Effector CD8-positive, alpha-beta T cell (primary cell): ENCODE data around the gene SLC25A51.

Experiments
- DNase-seq: peaks from one replicate; lab custom pipeline; 2025; lab: John Stamatoyannopoulos, UW

Gene SLC25A51

DNA sequence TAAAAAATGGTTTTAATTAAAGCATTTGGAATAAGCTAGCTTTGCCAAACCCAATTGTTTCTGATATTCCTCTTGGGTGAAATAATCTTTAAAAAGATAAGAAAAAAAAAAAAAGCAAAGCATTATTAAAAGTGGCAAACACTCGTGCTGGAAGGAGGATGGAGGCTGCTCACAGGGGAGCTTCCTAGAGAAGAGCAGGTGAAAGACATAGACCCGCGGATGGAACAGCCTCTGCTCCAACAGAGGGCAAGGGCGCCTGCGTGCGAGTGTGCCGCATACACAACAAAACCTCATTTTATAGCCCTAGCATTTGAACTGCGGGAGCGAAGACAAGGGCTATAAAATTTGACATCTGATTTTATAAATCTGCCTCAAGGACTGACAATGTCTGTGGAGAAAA, 33.4 kb upstream of the SLC25A51 start:
- no peak for DNase-seq

DNA sequence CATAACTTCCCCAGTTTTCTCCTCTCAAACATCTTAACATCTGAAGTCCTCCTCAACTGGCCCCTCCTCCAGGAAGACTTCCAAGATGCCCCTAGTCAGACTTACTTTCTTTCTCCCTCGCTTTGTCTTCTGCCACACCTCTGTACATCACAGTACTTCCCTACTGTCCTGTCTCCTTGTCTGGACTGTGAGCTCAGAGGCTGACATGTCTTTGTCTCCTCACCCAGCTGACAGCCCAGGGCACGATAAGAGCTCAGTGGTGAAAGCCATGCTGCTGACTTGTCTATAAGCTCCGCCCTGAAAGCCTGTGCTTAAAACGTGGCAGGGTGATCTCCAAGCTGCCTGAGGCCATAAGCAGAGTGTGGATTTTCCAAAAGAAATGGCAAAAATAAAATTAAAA, 33.0 kb upstream of the SLC25A51 start:
- no peak for DNase-seq

DNA sequence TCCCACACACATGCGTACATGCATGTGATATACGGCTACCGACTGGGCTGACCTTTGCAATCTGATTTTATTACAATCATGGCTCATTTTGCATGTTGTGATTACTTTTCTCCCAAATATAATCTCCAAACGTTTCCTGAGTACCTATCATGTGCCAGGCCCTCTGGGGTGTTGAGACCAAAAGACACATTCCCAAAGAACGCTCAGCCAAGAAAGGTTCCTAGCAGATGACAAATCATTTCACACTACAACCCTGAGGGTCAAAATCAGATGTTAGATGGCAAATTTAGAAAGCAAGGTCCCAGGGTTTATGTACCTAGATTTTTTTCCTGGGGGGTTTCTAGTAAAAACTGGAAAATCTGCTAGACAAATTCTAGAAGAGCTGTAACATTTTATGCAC, 32.4 kb upstream of the SLC25A51 start:
- no peak for DNase-seq

DNA sequence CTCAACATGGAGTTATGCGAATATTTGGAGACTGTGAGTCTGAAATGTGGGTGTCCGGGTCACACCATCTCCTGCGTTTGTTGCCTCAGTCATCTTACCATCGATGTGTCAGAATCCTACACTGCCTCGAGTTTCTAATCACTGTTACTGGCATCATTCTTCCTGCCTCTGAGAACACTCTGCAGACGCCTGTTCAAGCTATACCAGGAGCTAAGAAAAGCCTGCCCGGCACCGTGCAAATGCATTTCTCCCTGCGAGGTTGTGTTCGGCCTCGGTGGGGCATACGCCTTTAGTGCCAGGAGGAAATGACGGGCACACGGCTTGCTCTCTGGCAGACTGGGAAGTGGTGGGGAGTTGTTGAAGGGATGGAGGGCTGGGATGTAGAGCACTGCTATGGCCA, 31.2 kb upstream of the SLC25A51 start:
- no peak for DNase-seq

DNA sequence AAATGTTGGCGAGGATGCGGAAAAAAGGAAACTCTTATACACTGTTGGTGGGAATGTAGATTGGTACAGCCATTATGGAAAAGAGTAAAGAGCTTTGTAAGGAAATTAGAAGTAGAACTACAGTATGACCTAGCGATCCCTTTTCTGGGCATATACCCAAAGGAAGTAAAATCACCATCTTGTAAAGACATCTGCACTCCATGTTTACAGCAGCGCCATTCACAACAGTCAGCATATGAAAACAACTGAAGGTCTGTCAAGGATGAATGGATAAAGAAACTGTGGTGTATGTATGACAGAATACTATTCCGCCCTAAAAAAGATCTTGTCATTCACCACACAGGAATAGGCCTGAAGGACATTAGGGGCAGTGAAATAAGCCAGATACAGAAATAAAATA, 27.7 kb upstream of the SLC25A51 start:
- no peak for DNase-seq

DNA sequence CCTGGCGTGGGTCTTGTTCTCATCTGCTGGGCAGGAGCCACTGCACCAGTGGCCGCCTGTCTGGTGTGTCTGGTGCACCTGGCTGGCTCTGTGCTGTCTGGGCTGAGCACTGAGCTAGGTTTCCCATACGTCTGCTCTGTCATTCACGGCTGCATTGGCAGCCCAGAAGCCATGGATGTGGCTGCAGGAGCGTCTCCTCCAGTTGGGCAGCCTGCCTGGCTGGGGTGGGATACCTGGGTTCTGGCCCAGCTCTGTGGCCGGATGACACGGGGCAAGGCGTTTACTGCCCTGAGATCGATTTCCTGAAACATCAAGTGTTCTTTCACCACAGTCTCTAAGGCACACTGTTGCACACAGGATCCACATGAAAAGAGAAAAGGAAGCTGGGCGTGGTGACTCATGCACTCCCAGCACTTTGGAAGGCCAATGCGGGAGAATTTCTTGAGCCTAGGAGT, 25.5 kb upstream of the SLC25A51 start:
- DNase-seq: no peak

DNA sequence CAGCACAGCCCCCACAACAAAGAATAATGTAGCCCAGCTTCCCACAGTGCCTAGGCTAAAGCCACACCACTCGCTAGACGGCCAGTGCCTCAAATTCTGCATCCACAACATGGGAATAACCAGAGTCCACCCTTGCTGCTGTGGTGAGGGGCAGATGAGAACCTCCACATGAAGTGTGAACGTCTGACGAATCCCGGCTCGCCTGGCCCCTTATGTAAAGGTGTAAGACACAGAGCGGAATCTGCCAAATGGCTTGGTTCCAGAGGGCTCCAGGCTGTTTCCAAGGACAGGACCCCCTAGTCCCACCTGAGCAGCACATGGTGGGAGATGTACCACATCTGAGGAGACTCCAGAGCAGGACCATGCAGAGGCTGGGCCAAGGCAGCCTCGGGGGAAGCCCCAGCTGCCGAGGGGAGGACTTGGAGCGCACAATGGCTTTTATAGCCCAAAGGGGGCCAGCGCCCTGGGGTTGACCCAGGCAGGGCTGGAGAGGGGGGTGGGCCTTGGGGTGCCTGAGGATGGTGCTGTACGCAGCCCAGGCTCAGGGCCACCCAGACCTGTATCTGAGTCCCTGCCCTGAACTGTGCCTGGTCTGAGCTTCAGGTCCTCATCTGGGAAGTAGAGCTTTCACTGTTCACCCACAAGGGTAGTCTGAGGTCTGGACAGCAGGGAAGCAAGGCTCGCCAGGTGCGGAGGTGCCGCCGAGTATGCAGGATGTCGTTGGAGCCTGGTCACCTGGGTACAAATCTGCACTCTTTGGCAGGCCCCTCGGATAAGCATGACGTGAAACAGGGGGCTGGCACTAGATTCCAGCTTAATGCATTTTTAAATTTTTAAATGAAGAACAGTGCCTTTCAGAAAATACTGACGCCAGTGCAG, 24.9 kb upstream of the SLC25A51 start:
- DNase-seq: no peak

DNA sequence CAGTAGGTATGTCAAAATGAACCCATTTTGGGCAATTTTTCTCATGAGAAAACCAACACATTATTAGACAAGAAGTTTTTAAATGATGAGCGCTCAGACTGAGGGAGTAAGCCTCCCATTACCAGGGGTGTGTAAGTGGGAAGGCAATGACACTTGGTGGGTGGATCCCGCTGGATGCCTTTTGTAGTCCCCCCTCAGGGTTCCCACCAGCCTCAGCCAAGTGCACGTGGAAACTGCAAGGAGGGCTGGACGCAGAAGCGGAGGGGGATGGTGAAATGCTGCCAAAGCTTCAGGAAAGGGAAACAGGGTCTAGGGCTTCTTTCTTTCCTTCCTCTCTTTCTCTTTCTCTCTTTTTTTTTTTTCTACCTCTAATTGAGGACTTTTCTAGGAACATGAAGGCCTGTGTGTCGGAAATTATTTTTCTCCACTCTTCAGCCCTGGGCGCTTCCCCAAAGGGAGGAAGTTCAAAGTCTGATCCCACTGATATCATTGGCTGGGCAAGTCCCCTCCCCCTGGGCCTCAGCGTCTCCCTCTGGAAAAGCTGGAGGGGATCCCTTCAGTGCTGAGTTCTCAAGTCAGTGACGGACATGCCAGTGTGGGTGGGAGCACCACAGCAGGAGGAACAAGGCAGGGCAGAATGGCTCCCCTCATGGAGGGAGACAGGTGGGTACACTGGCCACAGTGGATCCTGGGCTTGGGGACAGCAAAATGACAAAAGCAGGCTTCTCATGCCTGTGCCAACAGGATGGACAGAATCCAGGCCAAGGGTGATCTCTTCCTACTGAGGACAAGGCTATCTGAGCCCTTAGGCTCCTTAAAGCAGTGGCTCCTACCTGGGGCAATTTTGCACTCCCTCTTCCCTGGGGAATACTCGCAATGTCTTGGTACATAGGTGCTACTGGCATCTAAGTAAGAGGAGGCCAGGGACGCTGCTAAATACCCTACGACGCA, 23.9 kb upstream of the SLC25A51 start:
- no peak for DNase-seq

DNA sequence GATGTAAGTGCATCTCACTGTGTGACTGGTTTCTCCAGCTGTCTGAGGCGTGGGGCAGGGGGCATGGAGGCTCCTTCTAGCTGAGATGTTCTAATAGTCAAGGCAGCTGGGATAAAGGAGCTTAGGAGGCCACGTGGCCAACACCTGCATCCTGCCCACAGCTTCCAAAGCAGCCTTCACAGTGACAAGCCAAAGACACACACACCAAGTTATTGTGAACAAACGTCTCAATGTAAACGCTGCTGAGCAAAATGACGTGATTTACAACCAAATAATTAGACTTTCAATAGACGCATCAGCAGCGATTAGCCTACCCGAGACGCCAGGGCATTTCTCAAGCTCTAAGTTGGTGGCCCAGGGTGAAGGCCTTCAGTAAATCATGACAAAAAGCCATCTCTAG, 23.2 kb upstream of the SLC25A51 start:
- no peak for DNase-seq

DNA sequence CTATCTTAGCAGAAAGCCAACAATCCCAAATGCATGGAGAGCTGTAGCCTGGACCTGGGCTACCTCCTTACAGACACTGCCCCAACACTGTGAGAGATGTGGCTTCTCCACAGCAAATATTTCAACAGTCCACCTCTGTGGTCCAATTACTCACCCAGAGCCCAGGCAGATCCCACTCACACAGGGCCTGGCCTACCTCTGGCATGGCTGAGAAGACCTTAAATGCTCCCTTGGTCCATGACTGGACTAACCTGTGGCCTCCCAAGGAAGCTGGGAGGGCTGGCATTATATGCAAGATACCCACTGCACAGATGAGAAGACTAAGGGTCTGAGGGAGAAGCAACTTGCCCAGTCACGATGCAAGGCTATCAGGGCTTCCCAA, 22.8 kb upstream of the SLC25A51 start:
- DNase-seq: no peak

DNA sequence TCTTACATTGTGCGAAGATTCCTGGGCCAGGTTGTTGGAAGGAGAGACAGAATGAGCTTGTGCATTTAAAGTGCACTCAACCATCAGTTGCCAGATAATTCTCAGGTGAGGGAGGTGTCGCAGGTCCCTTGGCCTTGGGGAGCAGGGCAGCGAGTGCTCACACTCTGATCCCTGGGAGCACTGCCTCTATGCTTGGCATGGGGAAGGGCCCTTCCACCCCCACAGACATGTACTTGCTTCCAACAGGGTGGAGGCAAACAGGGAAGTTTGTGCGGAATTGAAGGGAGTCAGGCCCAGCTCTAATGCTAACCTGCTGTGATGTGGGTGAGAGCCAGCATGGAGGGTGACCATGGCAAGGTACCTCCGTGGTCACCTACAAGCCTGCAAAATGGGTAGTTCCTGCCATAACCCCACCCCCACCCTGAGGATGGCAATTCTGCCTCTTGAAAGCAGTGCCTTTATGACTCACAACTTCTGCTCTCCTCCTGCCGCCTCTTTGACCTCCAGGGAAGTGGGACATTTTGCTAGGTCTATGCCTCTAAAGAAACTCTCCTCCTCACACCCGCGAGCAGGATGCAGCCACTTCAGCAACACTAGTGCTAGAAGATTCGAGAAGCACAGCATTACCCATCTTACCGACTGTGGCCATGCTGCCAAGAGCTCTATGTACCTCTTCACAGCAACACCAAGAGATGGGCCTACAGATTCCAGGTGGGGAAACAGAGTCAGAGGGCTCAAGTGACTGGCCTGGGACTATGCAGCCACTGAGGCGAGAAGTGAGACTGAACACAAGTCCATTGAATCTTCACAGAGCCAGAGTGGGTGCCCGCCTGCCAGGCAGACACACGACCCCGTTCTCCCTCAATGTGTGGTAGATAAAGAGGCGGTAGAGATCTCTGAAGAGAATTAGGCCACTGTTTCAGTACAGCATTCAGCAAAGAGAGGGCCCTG, 22.1 kb upstream of the SLC25A51 start:
- DNase-seq: no peak

DNA sequence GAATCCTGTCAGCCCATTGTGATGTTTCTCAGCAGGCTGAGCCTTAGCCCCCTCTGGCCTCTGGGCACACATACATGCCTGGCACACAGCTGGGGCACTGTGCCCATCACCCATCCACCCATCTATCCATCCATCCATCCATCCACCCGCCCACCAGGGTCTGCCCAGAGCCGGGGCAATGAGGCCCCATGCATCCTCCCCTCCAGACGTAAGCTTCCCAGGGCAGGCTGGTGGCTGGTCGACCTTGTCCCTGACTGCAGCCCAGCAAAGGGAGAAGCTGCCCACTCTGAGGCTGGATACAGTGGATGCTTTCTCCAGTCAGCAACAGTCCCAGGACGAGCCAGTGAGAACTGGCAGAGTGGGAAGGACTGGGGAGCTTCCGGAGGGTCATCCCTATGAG, 21.1 kb upstream of the SLC25A51 start:
- no peak for DNase-seq

DNA sequence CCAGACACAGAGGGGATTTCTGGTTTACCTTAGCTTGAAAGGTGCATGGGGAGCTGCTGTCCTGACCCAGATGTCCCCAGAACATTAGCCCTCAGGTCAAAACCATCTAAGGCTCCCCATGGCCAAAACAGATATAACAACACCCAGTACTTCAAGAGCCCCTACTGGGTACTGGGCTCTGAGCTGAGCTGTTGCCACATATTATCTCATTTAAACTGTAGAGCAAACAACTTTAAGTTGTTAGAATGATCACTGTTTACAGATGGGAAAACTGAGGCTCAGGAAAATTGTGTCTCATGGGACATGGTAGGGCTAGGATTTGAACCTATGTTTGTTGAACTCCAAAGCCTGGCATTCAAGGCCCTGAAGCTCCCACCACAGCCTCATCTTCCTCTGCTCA, 20.6 kb upstream of the SLC25A51 start:
- DNase-seq: no peak

DNA sequence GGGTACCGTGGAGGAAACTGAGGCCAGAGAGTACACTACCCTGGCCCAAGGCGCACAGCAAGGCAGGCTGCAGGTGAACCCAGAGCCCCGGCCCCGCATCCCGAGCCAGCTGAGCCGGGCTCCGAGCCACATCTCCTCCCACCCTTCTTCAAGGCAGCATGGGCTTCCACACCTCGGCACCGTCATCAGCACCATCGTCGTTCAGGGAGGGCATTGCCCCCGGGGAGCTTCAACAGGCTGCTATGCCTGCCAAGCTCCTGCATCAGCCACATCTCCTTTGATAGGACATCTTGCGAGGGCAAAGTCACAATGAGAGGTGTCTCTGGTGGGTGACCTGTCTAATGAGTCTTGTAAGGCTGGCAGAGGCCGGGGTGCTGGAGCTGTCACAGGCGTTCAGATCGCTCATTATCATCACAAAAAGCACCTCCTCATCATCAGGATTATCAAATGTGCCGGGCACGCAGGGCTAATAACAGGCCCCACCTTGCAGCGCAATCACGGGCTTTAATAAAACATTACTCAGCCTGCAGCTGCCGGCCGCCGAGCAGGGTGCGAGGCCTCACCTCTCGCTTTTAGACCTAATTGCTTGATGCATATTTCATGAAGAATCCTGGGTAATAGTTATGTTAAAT, 20.0 kb upstream of the SLC25A51 start:
- no peak for DNase-seq

DNA sequence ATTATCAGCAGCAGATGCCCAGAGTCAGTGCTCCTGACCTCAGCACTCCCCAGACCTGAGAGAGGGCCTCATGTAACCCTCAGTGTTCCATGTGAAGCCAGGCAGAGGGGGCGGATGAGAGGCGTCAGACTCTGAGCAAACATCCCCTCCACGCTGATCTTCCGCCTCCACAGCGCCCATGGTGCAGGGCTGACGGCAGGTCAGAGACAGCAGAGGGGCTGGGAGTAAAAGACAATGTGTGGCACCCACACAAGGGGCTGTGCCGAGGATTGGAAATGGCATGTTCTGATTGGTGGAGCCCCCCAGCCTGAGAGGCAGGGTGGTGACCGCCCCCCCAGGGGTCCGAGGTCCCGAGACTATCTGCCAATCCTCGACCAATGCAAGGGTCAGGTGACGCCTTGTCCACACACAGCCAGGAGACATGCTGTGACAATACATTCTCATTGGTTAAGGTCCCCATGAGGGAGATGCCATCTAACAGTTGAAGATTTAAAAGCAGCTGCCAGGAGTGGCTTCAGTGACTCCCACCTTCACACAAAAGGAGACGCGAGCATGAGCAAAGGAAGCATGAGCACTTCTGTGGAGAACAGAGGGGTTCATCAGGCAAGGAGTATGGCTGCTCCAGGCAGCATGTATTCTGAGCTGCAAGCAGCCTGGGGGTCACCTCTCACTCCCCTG, 19.3 kb upstream of the SLC25A51 start:
- DNase-seq: no peak

DNA sequence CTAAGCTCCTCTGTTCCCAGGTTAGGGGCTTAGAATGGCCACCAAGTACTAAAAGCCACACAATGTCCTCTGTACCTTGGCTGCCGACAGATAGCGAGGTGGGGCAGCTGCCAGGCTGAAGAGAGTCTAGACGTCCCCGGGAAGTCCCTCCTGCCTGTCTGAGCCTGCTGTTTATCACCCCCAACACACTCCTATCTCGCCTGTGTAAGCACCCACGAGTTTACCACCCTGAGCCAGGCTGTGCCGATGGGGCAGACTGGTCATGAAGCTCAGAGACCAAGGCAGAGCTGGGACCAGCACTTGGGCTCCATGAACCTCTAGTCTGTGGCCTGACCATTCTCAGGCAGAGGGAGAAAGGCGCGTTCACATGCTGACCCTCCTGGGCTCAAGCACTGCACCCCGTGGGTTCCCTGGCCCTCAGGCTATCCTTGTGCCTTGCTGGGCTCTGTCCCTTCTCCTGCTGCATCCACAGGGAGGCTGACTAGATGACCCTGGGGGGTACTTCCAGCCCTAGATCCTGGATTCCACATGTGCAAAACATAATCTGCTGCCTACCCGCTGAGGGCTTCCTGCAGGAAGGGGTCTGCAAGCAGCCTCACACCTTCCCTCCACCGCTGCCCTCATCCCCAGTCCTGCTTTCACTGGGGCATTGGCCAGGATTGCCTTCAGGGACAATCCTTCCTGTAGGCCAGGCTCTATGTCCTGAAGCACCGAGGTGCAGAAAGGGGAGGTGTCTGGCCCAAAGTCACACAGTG, 18.6 kb upstream of the SLC25A51 start:
- DNase-seq: no peak

DNA sequence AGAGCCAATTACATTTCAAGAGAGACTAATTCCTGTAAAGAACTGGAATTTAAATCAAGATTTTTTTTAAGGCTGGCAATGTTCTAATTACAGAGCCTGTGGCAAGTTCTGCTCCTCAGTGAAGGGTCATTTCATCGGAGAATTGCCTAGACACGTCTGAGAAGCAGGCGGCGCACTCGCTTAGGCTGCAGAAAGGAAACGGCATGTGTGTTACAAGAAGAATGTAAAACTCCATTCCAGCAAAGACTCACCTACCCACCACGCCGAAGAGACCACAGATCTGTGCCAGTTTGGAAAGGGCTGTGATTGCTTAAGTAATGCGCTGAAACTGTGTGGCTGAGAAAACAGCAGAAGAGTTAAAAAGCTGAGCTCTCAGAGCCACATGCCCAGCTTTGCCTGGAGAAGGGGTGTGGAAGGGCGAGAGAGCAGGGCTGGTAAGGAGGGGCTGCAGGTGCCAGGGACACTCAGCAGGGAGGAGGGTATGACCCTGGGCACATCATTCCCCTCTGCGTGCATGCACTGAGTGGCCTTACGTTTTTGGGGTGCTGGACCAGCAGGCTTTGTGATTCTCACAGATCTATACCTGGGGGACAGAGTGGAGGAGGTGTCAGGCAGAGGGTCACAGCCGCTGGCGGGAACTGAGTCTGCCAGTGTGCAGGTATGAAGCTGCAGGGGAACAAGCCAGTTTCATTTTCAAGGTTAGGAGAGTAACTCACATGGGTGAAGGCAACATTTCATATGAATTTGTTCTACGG, 17.8 kb upstream of the SLC25A51 start:
- no peak for DNase-seq

DNA sequence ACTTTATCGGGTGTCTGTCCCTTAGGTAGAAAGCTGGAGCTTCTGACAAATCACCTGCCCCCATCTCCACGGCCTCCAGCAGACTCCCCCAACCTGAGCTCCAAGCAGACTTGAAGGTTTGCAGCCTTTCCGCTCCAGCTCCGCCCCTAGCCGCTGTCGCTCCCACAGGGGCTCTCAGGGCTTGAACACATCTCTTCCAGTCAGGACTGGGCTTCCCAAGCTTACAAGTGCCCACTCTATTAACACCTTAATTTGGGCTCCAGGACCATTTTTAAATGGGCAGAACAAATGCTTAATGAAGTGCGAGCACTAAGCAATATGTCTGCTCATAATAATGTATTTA, 17.2 kb upstream of the SLC25A51 start:
- no peak for DNase-seq

DNA sequence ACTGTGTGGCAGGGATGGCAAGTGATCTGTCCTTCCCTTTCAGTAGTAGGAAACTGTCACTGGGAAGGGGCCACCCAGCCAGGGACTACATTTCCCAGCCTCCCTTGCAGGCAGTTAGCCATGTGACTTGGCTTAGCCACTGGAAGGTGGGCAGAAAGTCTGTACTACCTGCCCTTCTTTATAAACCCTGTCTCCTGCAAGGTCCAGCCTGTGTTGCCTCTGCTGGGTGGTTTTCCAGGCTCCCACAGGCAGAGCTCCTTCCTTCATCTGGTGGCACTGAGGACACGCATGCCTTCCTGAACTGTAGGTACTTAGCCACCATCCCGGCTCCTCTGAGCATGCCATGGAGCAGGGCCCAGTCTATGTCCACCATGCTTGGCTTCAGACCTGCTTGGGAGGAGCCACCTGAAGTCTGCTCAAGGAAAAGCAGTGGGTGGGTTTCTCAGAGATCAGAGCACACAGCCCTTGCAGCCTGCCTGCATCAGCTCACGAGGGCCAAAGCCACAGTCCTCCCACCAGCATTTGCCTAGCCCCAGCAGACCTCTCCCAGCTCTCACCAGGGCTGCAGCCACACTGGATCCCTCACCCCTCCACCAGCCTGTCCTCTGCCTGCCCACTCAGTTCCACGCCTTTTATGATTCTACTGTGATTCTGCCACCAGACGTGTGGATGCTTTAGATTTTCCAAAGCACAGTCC, 16.7 kb upstream of the SLC25A51 start:
- no peak for DNase-seq
